Endothelial cell of umbilical vein (primary cell): Measurements from ENCODE around the gene NEK8. TPM values are rescaled to one million over a fixed set of nuclear protein-coding genes. Genes with fewer than 3 reads are reported as not detected.
A peak's percentile ranks its signal among the peaks of the same experiment; 100 is the strongest.

Source experiments
- BruUV-seq: library from RNA; stranded (reverse); fragments of 400-500 nt; replicated peaks from 2 replicates; lab custom pipeline; 2021; lab: Mats Ljungman, UMichigan
- CTCF ChIA-PET: fragments of 300-600, 350-600 bp; sonication (Branson Sonifier 250); formaldehyde crosslinking; loops from one replicate; lab custom pipeline; 2021; ENCODE audit warnings: antibody characterized with exemption, inconsistent platforms; lab: Charles Lee
- POLR2A ChIA-PET: fragments of 300-600, 350-600 bp; sonication (Branson Sonifier 250); formaldehyde crosslinking; loops from one replicate; lab custom pipeline; 2021; ENCODE audit warnings: antibody characterized with exemption, inconsistent platforms; lab: Charles Lee
- DNase-seq: peaks from one replicate; pipeline ENCODE4 v3.0.0-alpha.2; 2011; ENCODE audit warnings: low read depth, low spot score
- FAIRE-seq: peaks from 2 replicates; lab custom pipeline; 2011; peaks lifted over from hg19 to GRCh38; lab: Jason Lieb, UNC
- H2AFZ ChIP-seq: 2 replicates; pipeline ENCODE4 v1.6.0; 2012; ENCODE audit warnings: low read depth, low read length, control low read depth, inconsistent platforms
- H3K27ac ChIP-seq: 2 replicates; pipeline ENCODE4 v1.5.1; 2011; ENCODE audit warnings: low read depth, mild to moderate bottlenecking, control low read depth, low read length, moderate library complexity; ENCODE audit not compliant: insufficient read depth
- H3K27me3 ChIP-seq, 2 experiments: 2 replicates each; pipeline versions ENCODE4 v1.6.0 to v1.6.1; 2011; ENCODE audit warnings: low read length in 2 of 2, mixed read lengths in 1 of 2; ENCODE audit not compliant: control insufficient read depth in 2 of 2, insufficient read depth in 2 of 2
- H3K36me3 ChIP-seq, 2 experiments: 2 replicates in 1 of 2; 3 replicates in 1 of 2; pipeline ENCODE4 v1.5.1; 2011; ENCODE audit warnings: low read length in 2 of 2, mild to moderate bottlenecking in 1 of 2, moderate library complexity in 1 of 2; ENCODE audit not compliant: control insufficient read depth in 2 of 2, insufficient read depth in 2 of 2; ENCODE audit errors: extremely low read depth in 1 of 2
- H3K4me1 ChIP-seq: 3 replicates; pipeline ENCODE4 v1.5.1; 2011; ENCODE audit warnings: mild to moderate bottlenecking, low read length; ENCODE audit not compliant: control insufficient read depth, insufficient read depth; ENCODE audit errors: extremely low read depth
- H3K4me2 ChIP-seq: 2 replicates; pipeline ENCODE4 v1.6.1; 2011; ENCODE audit warnings: low read length, control low read depth, mixed read lengths; ENCODE audit not compliant: insufficient read depth
- H3K4me3 ChIP-seq, 3 experiments: fragments of 200-600 bp in 1 of 3; sonication (generic), shearing (Covaris generic) in 1 of 3; replicated peaks in 1 of 3; 2 replicates each; pipeline ENCODE4 v1.5.1; 2011 to 2016; ENCODE audit warnings: control low read depth in 3 of 3, low read length in 3 of 3, mild to moderate bottlenecking in 2 of 3, inconsistent platforms in 1 of 3, low read depth in 1 of 3, moderate library complexity in 1 of 3; ENCODE audit not compliant: insufficient read depth in 1 of 3
- H3K79me2 ChIP-seq: 2 replicates; pipeline ENCODE4 v1.6.0; 2012; ENCODE audit warnings: low read length, inconsistent platforms; ENCODE audit not compliant: control insufficient read depth, insufficient read depth
- H3K9ac ChIP-seq: replicated peaks from 2 replicates; pipeline ENCODE3; 2011; ENCODE audit warnings: low read length, control low read depth; ENCODE audit not compliant: insufficient read depth; ENCODE audit errors: extremely low read depth
- H3K9me1 ChIP-seq: replicated peaks from 3 replicates; pipeline ENCODE4 v1.6.0; 2011; ENCODE audit warnings: mild to moderate bottlenecking, low read length; ENCODE audit not compliant: control insufficient read depth, insufficient read depth; ENCODE audit errors: extremely low read depth
- H3K9me3 ChIP-seq: replicated peaks from 2 replicates; pipeline ENCODE4 v1.5.1; 2012; ENCODE audit warnings: low read length, inconsistent platforms; ENCODE audit not compliant: control insufficient read depth, insufficient read depth
- H4K20me1 ChIP-seq: replicated peaks from 2 replicates; pipeline ENCODE3; 2011; ENCODE audit warnings: mild to moderate bottlenecking, low read length; ENCODE audit not compliant: control insufficient read depth, insufficient read depth; ENCODE audit errors: extremely low read depth
- EZH2 ChIP-seq: IDR thresholded peaks from 2 replicates; pipeline ENCODE4 v1.6.1; 2012; ENCODE audit warnings: borderline replicate concordance, low read depth, mild to moderate bottlenecking, moderate library complexity, low read length, inconsistent platforms; ENCODE audit not compliant: severe bottlenecking
- FOS ChIP-seq: IDR thresholded peaks from 2 replicates; pipeline ENCODE4 v1.6.1; 2011; ENCODE audit warnings: mild to moderate bottlenecking, low read length, moderate library complexity, borderline replicate concordance; ENCODE audit not compliant: insufficient read depth
- GATA2 ChIP-seq: IDR thresholded peaks from 2 replicates; pipeline ENCODE4 v1.7.0; 2011; ENCODE audit warnings: low read depth, mild to moderate bottlenecking, moderate library complexity, mixed read lengths, low read length; ENCODE audit not compliant: insufficient read length, insufficient read depth
- JUN ChIP-seq: IDR thresholded peaks from 2 replicates; pipeline ENCODE4 v1.6.1; 2011; ENCODE audit warnings: borderline replicate concordance, low read depth; ENCODE audit not compliant: insufficient read length, insufficient read depth
- MAX ChIP-seq: IDR thresholded peaks from 2 replicates; pipeline ENCODE4 v1.6.1; 2011; ENCODE audit not compliant: insufficient read depth, insufficient read length
- MYC ChIP-seq: IDR thresholded peaks from one replicate; pipeline ENCODE4 v1.6.1; 2011; ENCODE audit warnings: mild to moderate bottlenecking, low read depth, low read length
- POLR2AphosphoS5 ChIP-seq: IDR thresholded peaks from 2 replicates; pipeline ENCODE4 v1.6.1; 2012; ENCODE audit warnings: low read depth, mild to moderate bottlenecking, control low read depth, low read length, moderate library complexity; ENCODE audit not compliant: insufficient read depth
- dilution Hi-C: fragments of 300-500 bp; cut with MboI; formaldehyde crosslinking; loops from one replicate; pipeline ENCODE4 v1.15.0; 2019; ENCODE audit warnings: low sequenced_read_pairs; ENCODE audit not compliant: extremely low pct_ligation_motif_present
- intact Hi-C: fragments of 100-400 bp; cut with micrococcal nuclease; formaldehyde crosslinking; loops from one replicate; pipeline ENCODE4 v1.10.0; 2022
- polyA plus RNA-seq, 4 experiments: library from polyadenylated mRNA; depleted of rRNA in 3 of 4; stranded (reverse) in 3 of 4; unstranded in 1 of 4; fragments of >200 nt; gene quantifications; 2 replicates each; pipeline versions ENCODE4 v1.2.1 to v1.2.3, GENCODE V29; 2011 to 2012; ENCODE audit warnings: missing spikeins in 1 of 4
- total RNA-seq: library from RNA; stranded (reverse); gene quantifications from 2 replicates; pipeline ENCODE4 v1.2.3, GENCODE V29; 2021

Gene NEK8
- total and polyA plus RNA-seq, 2 donors (not counting 3 experiments of a cell fraction or from before 2014, with no cell fraction given): 3.1 to 3.2 TPM

- H3K27ac ChIP-seq: no peak overlapping the region
- no peaks in the 10 kb centered on the region for H3K9me3 ChIP-seq
- H3K27me3 ChIP-seq: no peaks in the 10 kb centered on the region
- H3K4me1 ChIP-seq: peaks cover 28% of the 10 kb centered on the region
- ChIA-PET CTCF (interaction anchor here (2.0 to 16.6 kb wide), 3 partner anchors 17 to 208 kb away, joined by 9 to 602 read pairs (median 15); partner anchors contain the start of genes NEK8 and TLCD1), POLR2A (interaction anchor here (0.6 to 6.3 kb wide), 2 partner anchors 19 to 102 kb away, joined by 7 to 45 read pairs; partner anchors contain the start of genes NEK8 and TLCD1)
- H3K4me3 ChIP-seq: peak overlapping the region in 1 of 3 experiments; percentile 86
- H3K9me1 ChIP-seq: no peaks in the 10 kb centered on the region
- no TSS peak for BruUV-seq
- peaks cover 4 to 20% of the 10 kb centered on the region in 2 experiments for H3K36me3 ChIP-seq
- peaks cover 31% of the 10 kb centered on the region for H3K79me2 ChIP-seq
- intact Hi-C loops (no loop called here), dilution Hi-C loops (no loop called here)
- H3K9ac ChIP-seq: no peak overlapping the region
- FAIRE-seq (peak; percentile 33), DNase-seq (no peak)
- no peak overlapping the region for H2AFZ ChIP-seq
- H4K20me1 ChIP-seq: no peaks in the 10 kb centered on the region
- H3K4me2 ChIP-seq: peak overlapping the region; percentile 84
- TF ChIP-seq MAX: no peak
- no peak for TF ChIP-seq POLR2AphosphoS5
- no peak for TF ChIP-seq GATA2
- no peak for TF ChIP-seq JUN
- no peak for TF ChIP-seq MYC
- TF ChIP-seq FOS: no peak
- no peak for TF ChIP-seq EZH2
These were observed 17.3 kb downstream of the NEK8 start for GRCh38 chr17:28745786-28746411.
